ENCODE data around the gene SPN. TPM values are rescaled to one million over a fixed set of nuclear protein-coding genes. Genes with fewer than 3 reads are reported as not detected.

The SPN gene
- total RNA-seq, 1 donor from 2014 or later = 1.5 TPM

GRCh38 chr16:29673501-29673900, 10.5 kb downstream of the SPN start:
- H3K27me3 Mint-ChIP-seq (ENCODE audit: unreplicated experiment) = no peaks in the 10 kb centered on the region

GRCh38 chr16:29674188-29674587, 11.1 kb downstream of the SPN start:
- Mint-ChIP-seq H3K9me3 (ENCODE audit: unreplicated experiment) (no peaks in the 10 kb centered on the region), H3K4me1 (ENCODE audit: unreplicated experiment) (peaks cover 4% of the 10 kb centered on the region), H3K36me3 (ENCODE audit: low read depth, unreplicated experiment) (no peaks in the 10 kb centered on the region), H3K27ac (ENCODE audit: unreplicated experiment) (no peak overlapping the region), H3K4me3 (ENCODE audit: unreplicated experiment) (no peak overlapping the region), H3K27me3 (ENCODE audit: unreplicated experiment) (peaks cover 2% of the 10 kb centered on the region)
- DNase-seq (ENCODE audit: low spot score) = no peak
- no peak for TF ChIP-seq CTCF (IDR thresholded peaks at IDR 0.05; ENCODE audit: unreplicated experiment)

More at GRCh38 chr16:29673501-29673900, 10.5 kb downstream of the SPN start:
- Mint-ChIP-seq H3K27ac (ENCODE audit: unreplicated experiment) (no peak overlapping the region), H3K4me3 (ENCODE audit: unreplicated experiment) (no peak overlapping the region), H3K4me1 (ENCODE audit: unreplicated experiment) (peaks cover 4% of the 10 kb centered on the region), H3K9me3 (ENCODE audit: unreplicated experiment) (no peaks in the 10 kb centered on the region), H3K36me3 (ENCODE audit: low read depth, unreplicated experiment) (no peaks in the 10 kb centered on the region)
- no peak for DNase-seq (ENCODE audit: low spot score)
- no peak for TF ChIP-seq CTCF (IDR thresholded peaks at IDR 0.05; ENCODE audit: unreplicated experiment)

- no peak for TF ChIP-seq CTCF (IDR thresholded peaks at IDR 0.05; ENCODE audit: unreplicated experiment)
- peak overlapping the region; percentile 5 for H3K27ac Mint-ChIP-seq (ENCODE audit: unreplicated experiment)
- H3K4me1 Mint-ChIP-seq (ENCODE audit: unreplicated experiment) = peaks cover 9% of the 10 kb centered on the region
- no peak overlapping the region for H3K4me3 Mint-ChIP-seq (ENCODE audit: unreplicated experiment)
- H3K9me3 Mint-ChIP-seq (ENCODE audit: unreplicated experiment) = no peaks in the 10 kb centered on the region
- H3K27me3 Mint-ChIP-seq (ENCODE audit: unreplicated experiment) = peaks cover 5% of the 10 kb centered on the region
- no peaks in the 10 kb centered on the region for H3K36me3 Mint-ChIP-seq (ENCODE audit: low read depth, unreplicated experiment)
- DNase-seq (ENCODE audit: low spot score) = peak; percentile 23
Measured at GRCh38 chr16:29675811-29676643, 13.0 kb downstream of the SPN start.

GRCh38 chr16:29676989-29677785, 14.1 kb downstream of the SPN start:
- peaks cover 9% of the 10 kb centered on the region for H3K4me1 Mint-ChIP-seq (ENCODE audit: unreplicated experiment)

More at GRCh38 chr16:29676989-29677785, 14.1 kb downstream of the SPN start:
- no peak for DNase-seq (ENCODE audit: low spot score)
- no peak overlapping the region for H3K27ac Mint-ChIP-seq (ENCODE audit: unreplicated experiment)
- H3K36me3 Mint-ChIP-seq (ENCODE audit: low read depth, unreplicated experiment) = no peaks in the 10 kb centered on the region
- no peaks in the 10 kb centered on the region for H3K9me3 Mint-ChIP-seq (ENCODE audit: unreplicated experiment)
- peaks cover 5% of the 10 kb centered on the region for H3K27me3 Mint-ChIP-seq (ENCODE audit: unreplicated experiment)
- no peak for TF ChIP-seq CTCF (IDR thresholded peaks at IDR 0.05; ENCODE audit: unreplicated experiment)
- no peak overlapping the region for H3K4me3 Mint-ChIP-seq (ENCODE audit: unreplicated experiment)

Measured in endothelial cell (in vitro differentiated cells).